Ishikawa (cell line): ENCODE data around the gene MOV10.

Source experiments
- CEBPB ChIP-seq: IDR thresholded peaks from 2 replicates; pipeline ENCODE4 v1.6.1; 2012
- CREB1 ChIP-seq: IDR thresholded peaks from 2 replicates; pipeline ENCODE4 v1.6.1; 2012; ENCODE audit warnings: low read depth
- EGR1 ChIP-seq: IDR thresholded peaks from 2 replicates; pipeline ENCODE4 v1.6.1; 2012
- EP300 ChIP-seq: IDR thresholded peaks from 2 replicates; pipeline ENCODE4 v1.6.1; 2012; ENCODE audit warnings: borderline replicate concordance
- FOXM1 ChIP-seq: IDR thresholded peaks from 2 replicates; pipeline ENCODE4 v1.6.1; 2012; ENCODE audit warnings: low read depth, borderline replicate concordance
- NFIC ChIP-seq: IDR thresholded peaks from 2 replicates; pipeline ENCODE4 v1.6.1; 2012
- RAD21 ChIP-seq: IDR thresholded peaks from 2 replicates; pipeline ENCODE4 v1.6.1; 2012; ENCODE audit warnings: low read depth
- REST ChIP-seq: IDR thresholded peaks from 2 replicates; pipeline ENCODE4 v1.6.1; 2012; ENCODE audit warnings: low read depth, mild to moderate bottlenecking
- TAF1 ChIP-seq: IDR thresholded peaks from 2 replicates; pipeline ENCODE4 v1.6.1; 2012; ENCODE audit warnings: low read depth, mild to moderate bottlenecking
- TCF12 ChIP-seq: IDR thresholded peaks from 2 replicates; pipeline ENCODE4 v1.6.1; 2012; ENCODE audit warnings: low read depth
- TEAD4 ChIP-seq: IDR thresholded peaks from 2 replicates; pipeline ENCODE4 v1.6.1; 2012
- USF1 ChIP-seq: IDR thresholded peaks from 2 replicates; pipeline ENCODE4 v1.6.1; 2012
- YY1 ChIP-seq: IDR thresholded peaks from 2 replicates; pipeline ENCODE4 v1.6.1; 2012; ENCODE audit warnings: low read depth
- ZBTB7A ChIP-seq: IDR thresholded peaks from 2 replicates; pipeline ENCODE4 v1.6.1; 2012; ENCODE audit warnings: low read depth
- TF ChIP-seq, protein P1 (sequence below): IDR thresholded peaks from 2 replicates; pipeline ENCODE4 v1.6.1; 2012

MOV10 gene

GRCh38 chr1:112728306-112728971 is 54.0 kb downstream of the MOV10 start:
- TF ChIP-seq, protein P1, sequence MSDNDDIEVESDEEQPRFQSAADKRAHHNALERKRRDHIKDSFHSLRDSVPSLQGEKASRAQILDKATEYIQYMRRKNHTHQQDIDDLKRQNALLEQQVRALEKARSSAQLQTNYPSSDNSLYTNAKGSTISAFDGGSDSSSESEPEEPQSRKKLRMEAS, result peak; percentile 35; the same call in 1 of the 2 replicates

DNA sequence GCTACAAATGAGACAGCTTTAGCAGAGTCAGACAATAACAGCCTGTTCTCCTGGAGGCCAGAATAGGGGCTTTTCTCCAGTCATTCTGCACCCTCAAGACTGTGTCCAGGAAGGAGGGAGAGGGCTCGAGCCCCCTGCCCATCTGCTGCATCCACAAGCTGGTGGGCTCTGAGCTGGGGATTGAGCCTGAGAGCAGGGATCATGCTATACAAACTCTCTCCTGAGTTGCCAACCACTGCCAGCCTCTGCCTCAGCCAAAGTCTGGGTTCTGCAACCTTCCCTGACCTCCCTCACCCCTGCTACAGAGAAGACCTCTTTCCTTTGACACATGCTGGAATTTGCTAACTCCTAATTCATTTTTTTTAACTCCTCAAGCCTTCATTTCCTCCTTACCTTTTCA is 55.5 kb downstream of the MOV10 start:
- no peak for TF ChIP-seq CEBPB
- TF ChIP-seq REST, result no peak
- TF ChIP-seq RAD21, result no peak
- TF ChIP-seq, protein P1, result no peak
- TF ChIP-seq EGR1, result no peak
- TF ChIP-seq USF1, result no peak
- TF ChIP-seq TAF1, result no peak
- no peak for TF ChIP-seq TCF12
- TF ChIP-seq TEAD4, result no peak
- TF ChIP-seq NFIC, result no peak
- TF ChIP-seq FOXM1, result no peak
- no peak for TF ChIP-seq ZBTB7A
- no peak for TF ChIP-seq EP300
- no peak for TF ChIP-seq CREB1
- no peak for TF ChIP-seq YY1

DNA sequence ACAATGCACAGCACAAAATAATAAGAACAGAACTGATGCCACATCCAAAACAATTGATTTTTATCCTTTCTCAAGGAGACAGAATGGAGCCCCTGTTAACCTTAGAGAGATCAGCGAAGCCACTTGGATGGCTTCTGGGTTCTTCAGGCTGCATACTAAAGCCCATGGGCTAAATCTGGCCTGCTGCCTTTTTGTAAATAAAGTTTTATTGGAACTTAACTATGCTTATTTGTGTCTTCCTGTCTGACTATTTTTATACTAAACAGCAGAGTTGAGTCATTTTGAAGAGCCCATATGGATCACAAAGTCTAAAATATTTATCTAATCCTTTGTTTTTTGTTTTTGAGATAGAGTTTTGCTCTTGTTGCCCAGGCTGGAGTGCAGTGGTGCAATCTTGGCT is 57.0 kb downstream of the MOV10 start:
- TF ChIP-seq REST (no peak), YY1 (no peak), CEBPB (no peak), TCF12 (no peak), RAD21 (no peak), EP300 (no peak), CREB1 (no peak), NFIC (no peak), TAF1 (no peak), USF1 (no peak), TEAD4 (no peak), FOXM1 (no peak), ZBTB7A (no peak), EGR1 (no peak)
- TF ChIP-seq, protein P1, result no peak

- TF ChIP-seq RAD21, result no peak
- TF ChIP-seq CEBPB, result no peak
- TF ChIP-seq, protein P1, result no peak
- no peak for TF ChIP-seq EP300
- TF ChIP-seq TCF12, result no peak
These were observed 61.3 kb downstream of the MOV10 start for GRCh38 chr1:112735752-112736151.

DNA sequence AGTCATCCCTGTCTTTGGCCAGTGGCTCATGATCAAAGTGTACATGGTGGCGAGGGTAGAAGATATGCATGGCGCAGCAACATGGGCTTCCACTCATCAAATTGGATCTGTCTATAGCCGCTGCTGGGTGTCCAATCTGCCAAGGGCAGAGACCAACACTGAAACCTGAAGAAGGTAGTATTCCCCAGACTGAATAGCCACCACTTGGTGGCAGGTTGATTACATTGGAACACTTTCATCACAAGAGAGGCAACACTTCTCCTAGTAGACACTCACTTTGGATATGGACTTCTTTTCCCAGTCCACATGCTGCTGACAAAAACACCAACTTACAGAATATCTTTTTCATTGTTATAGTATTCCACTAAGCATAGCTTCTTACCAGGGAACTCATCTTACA is 63.1 kb downstream of the MOV10 start:
- no peak for TF ChIP-seq ZBTB7A
- peak; percentile 41 for TF ChIP-seq RAD21

DNA sequence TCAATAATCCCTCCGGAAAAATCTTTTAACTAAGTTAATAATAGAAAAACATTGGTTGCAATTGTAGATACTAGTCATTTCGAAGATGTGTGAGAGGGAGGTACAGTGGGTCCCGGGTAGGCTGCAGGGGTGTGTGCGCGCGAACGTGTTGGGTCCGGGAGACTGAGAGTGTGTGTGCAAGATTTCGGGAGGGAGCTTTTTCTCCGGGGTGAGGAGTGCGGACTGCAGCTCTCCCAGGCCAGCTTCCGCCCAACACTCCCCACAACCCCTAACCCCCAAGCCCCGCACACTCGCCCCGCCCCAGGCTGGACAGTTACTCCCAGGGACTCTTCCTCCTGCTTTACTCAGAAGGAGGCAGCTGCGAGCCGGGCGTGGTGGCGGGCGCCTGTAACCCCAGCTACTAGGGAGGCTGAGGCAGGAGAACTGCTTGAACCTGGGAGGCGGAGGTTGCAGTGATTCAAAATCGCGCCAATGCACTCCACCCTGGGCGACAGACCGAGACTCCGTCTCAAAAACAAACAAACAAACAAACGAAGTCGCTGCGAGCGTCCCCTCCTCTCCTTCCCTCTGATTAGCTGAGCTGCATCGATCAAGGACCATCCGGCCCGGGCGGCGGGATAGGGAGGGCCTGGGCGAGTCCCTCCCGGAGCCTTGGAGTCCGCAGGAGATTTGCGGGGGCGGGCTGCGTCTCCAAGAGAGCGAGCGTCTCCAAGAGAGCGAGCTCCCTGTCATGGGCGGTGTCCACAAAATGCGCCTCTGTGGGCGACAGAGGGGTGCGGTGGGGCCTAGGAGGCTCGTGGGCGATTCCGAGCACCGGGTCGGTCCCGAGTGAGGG is 68.9 kb downstream of the MOV10 start:
- TF ChIP-seq EP300 (no peak), CREB1 (no peak)
